Activated naive CD4-positive, alpha-beta T cell treated with anti-CD3 and anti-CD28 coated beads for 36 hours (primary cell): Measurements from ENCODE around the gene PRSS12. TPM values are rescaled to one million over a fixed set of nuclear protein-coding genes. Genes with fewer than 3 reads are reported as not detected.

Source experiments
- CTCF ChIA-PET: fragments of 350-600 bp; sonication (Branson Sonifier 250); formaldehyde crosslinking; loops from one replicate; lab custom pipeline; 2021; ENCODE audit warnings: antibody characterized with exemption; lab: Charles Lee
- DNase-seq: peaks from one replicate; pipeline ENCODE4 v3.0.0-alpha.2; 2020
- H3K27ac Mint-ChIP-seq: one replicate; pipeline ENCODE4 v1.8.0; 2021; ENCODE audit warnings: mild to moderate bottlenecking, mixed read lengths
- H3K27me3 Mint-ChIP-seq: one replicate; pipeline ENCODE4 v1.8.0; 2021; ENCODE audit warnings: low read depth, mixed read lengths
- H3K36me3 Mint-ChIP-seq: one replicate; pipeline ENCODE4 v1.8.0; 2021; ENCODE audit warnings: low read depth, mixed read lengths
- H3K4me1 Mint-ChIP-seq: one replicate; pipeline ENCODE4 v1.8.0; 2021; ENCODE audit warnings: low read depth, mixed read lengths
- H3K4me3 Mint-ChIP-seq: one replicate; pipeline ENCODE4 v1.8.0; 2021; ENCODE audit warnings: mild to moderate bottlenecking, moderate library complexity, mixed read lengths
- H3K9me3 Mint-ChIP-seq: one replicate; pipeline ENCODE4 v1.8.0; 2021; ENCODE audit warnings: mixed read lengths
- intact Hi-C: fragments of 100-400 bp; cut with micrococcal nuclease; formaldehyde crosslinking; loops from one replicate; pipeline ENCODE4 v1.15.1; 2023
- total RNA-seq, 2 experiments: library from RNA; stranded (reverse); gene quantifications; one replicate each; pipeline ENCODE4 v1.2.3, GENCODE V29; 2021

Gene PRSS12
- total RNA-seq, 2 experiments from 2014 or later: not detected

DNA sequence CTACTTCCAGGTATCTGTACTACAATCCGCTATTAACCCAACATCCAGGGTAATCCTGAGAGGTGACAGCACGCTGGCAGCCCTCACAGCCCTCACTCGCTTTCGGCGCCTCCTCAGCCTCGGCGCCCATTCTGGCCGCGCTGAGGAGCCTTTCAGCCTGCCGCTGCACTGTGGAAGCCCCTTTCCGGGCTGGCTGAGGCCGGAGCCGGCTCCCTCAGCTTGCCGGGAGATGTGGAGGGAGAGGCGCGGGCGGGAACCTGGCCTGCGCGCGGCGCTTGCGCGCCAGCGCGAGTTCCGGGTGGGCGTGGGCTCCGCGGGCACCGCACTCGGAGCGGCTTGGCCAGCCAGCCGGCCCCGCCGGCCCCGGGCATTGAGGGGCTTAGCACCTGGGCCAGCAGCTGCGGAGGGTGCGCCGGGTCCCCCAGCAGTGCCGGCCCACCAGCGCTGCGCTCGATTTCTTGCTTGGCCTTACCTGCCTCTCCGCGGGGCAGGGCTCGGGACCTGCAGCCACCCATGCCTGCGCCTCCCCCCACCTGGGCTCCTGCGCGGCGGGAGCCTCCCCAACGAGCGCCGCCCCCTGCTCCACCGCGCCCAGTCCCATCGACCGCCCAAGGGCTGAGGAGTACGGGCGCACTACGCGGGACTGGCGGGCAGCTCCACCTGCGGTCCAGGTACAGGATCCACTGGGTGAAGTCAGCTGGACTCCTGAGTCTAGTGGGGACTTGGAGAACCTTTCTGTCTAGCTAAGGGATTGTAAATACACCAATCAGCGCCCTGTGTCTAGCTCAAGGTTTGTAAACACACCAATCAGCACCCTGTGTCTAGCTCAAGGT is 87.3 kb downstream of the PRSS12 start:
- Mint-ChIP-seq H3K27me3 (peaks cover 8% of the 10 kb centered on the region), H3K36me3 (peaks cover 1% of the 10 kb centered on the region), H3K27ac (no peak overlapping the region), H3K4me1 (no peaks in the 10 kb centered on the region), H3K9me3 (no peaks in the 10 kb centered on the region), H3K4me3 (peak overlapping the region; percentile 71)
- intact Hi-C loops: loop anchor here (1.0 kb wide), 1 partner anchor 13 kb away; no protein-coding TSS in a partner anchor
- CTCF ChIA-PET: no interaction called here
- peak; percentile 47 for DNase-seq

DNA sequence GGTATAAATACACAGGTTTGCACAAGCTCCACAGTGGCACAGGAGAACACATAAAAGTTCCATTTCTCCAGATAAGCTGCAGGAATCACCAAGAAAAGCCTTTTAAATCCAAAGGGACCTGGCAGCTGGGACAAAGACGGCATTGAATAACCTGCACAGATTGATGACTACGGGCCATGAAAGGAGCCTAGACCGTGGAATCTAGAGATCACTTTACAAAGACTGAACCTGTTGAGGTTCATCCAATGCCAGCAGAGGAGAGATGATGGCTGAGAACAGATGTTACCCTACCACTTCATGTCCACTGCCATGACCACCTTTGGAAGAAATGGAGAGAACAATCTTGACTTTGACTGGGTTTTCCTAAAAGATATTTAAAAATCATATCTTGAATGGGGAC is 88.7 kb downstream of the PRSS12 start:
- Mint-ChIP-seq H3K36me3 (peaks cover 1% of the 10 kb centered on the region), H3K9me3 (no peaks in the 10 kb centered on the region), H3K27me3 (peaks cover 7% of the 10 kb centered on the region), H3K4me1 (no peaks in the 10 kb centered on the region), H3K4me3 (no peak overlapping the region), H3K27ac (no peak overlapping the region)
- intact Hi-C loops: no loop called here
- CTCF ChIA-PET: interaction anchor here (0.6 to 1.0 kb wide), 2 partner anchors 33 to 808 kb away, joined by 3 to 4 read pairs; no protein-coding TSS in a partner anchor
- no peak for DNase-seq

DNA sequence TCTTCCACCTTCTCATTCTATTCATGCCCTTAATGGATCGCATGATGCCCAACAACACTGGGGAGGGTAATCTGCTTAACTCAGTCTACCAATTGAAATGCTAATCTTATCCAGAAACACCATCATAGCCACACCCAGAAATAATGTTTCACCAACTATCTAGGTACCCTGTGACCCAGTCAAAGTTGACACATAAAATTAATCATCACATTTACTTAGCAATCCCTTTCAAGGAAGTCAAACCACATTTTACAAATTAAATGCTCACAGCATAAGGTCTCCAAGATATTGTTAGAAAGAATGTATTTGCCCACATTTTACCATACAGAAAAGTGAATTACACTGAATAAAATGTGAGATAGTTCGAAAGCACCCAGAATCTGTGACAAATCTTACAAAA is 92.5 kb downstream of the PRSS12 start:
- no peaks in the 10 kb centered on the region for H3K4me1 Mint-ChIP-seq
- peaks cover 1% of the 10 kb centered on the region for H3K36me3 Mint-ChIP-seq
- H3K27me3 Mint-ChIP-seq: peaks cover 7% of the 10 kb centered on the region
- CTCF ChIA-PET: interaction anchor here (1.6 kb wide), 1 partner anchor 11 kb away, joined by 12 read pairs; no protein-coding TSS in a partner anchor
- DNase-seq: no peak
- intact Hi-C loops: no loop called here
- H3K4me3 Mint-ChIP-seq: no peak overlapping the region
- H3K9me3 Mint-ChIP-seq: no peaks in the 10 kb centered on the region
- no peak overlapping the region for H3K27ac Mint-ChIP-seq

DNA sequence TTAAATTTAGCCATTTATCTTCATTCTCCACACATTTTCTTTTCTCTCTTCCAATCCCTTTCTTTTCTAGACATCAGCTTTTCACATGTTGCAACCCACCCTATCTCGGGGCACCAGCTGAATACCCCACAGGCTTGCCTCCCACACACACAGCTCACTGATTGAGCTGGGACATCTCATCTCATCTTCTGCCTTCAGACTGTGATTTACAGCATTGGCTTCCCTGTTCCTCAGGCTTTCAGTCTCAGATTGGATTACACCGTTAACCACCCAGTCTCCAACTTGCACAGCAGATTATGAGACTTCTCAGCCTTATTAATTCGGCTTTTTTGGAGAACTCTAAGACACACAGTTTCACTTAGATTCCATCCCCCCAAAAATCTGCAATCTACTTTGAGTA is 93.7 kb downstream of the PRSS12 start:
- H3K4me1 Mint-ChIP-seq: no peaks in the 10 kb centered on the region
- no peaks in the 10 kb centered on the region for H3K9me3 Mint-ChIP-seq
- no peak for DNase-seq
- no peaks in the 10 kb centered on the region for H3K27me3 Mint-ChIP-seq
- no peak overlapping the region for H3K4me3 Mint-ChIP-seq
- H3K27ac Mint-ChIP-seq: no peak overlapping the region
- intact Hi-C loops: no loop called here
- CTCF ChIA-PET: no interaction called here
- H3K36me3 Mint-ChIP-seq: no peaks in the 10 kb centered on the region

DNA sequence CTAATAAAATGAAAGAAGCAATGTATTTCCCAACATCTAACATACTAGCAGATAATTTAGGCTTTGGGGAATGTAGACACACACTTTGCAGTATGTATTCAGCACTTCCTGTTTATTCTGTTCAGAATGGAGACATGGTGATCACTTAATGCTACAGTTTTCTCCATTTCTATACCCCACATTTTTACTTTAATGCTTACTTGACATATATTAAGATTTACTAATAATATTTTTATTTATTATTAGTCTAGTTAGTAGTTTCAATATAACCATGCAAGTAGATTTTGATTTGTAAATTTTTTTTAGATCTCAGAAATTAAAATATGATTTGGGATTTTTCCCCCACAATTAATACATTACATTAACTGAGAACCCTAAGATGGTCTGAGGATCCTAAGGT is 98.4 kb downstream of the PRSS12 start:
- CTCF ChIA-PET: interaction anchor here (1.5 kb wide), 1 partner anchor 16 kb away, joined by 5 read pairs; no protein-coding TSS in a partner anchor
- no peaks in the 10 kb centered on the region for H3K36me3 Mint-ChIP-seq
- no peaks in the 10 kb centered on the region for H3K4me1 Mint-ChIP-seq
- DNase-seq: no peak
- no peaks in the 10 kb centered on the region for H3K27me3 Mint-ChIP-seq
- no peak overlapping the region for H3K27ac Mint-ChIP-seq
- H3K4me3 Mint-ChIP-seq: no peak overlapping the region
- intact Hi-C loops: no loop called here
- no peaks in the 10 kb centered on the region for H3K9me3 Mint-ChIP-seq

DNA sequence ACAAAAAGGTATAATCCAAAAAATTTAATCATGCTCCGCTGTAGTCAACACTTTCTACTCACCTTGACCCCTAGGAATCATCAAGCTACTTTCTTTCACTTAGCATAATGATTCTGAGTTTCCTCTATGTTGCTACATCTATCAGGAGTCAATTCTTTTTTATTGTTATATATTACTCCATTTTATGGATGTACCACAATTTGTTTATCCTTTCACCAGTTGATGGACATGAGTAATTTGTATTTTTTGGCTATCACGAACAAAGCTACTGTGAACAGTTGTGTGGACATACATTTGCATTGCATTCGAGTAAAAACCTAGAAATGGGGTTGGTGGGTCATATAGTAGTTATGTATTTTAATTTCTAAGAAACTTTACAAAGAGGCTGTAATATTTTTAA is 102.9 kb downstream of the PRSS12 start:
- H3K9me3 Mint-ChIP-seq: no peaks in the 10 kb centered on the region
- H3K36me3 Mint-ChIP-seq: no peaks in the 10 kb centered on the region
- H3K27ac Mint-ChIP-seq: no peak overlapping the region
- H3K4me3 Mint-ChIP-seq: no peak overlapping the region
- intact Hi-C loops: no loop called here
- peaks cover 2% of the 10 kb centered on the region for H3K4me1 Mint-ChIP-seq
- CTCF ChIA-PET: interaction anchor here (0.6 kb wide), 1 partner anchor 897 kb away, joined by 3 read pairs; no protein-coding TSS in a partner anchor
- no peaks in the 10 kb centered on the region for H3K27me3 Mint-ChIP-seq
- no peak for DNase-seq

DNA sequence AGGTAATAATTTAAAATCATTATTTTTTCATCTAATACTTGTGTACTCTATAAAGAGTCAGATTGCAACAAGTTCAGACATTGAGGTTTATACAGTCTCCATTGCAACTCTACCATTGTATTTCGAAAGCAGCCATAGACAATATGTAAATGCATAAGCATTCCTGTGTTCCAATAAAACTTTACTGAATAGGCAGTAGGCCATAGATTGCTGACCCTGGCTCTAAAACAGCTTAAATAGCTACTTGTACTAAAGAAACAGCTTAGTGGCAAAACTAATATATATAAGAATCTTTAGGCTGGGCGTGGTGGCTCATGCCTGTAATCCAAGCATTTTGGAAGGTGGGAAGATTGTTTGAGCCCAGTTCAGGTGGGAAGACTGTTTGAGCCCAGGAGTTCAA is 115.3 kb downstream of the PRSS12 start:
- DNase-seq: no peak
- Mint-ChIP-seq H3K9me3 (no peaks in the 10 kb centered on the region), H3K4me3 (no peak overlapping the region), H3K27ac (no peak overlapping the region), H3K36me3 (no peaks in the 10 kb centered on the region), H3K27me3 (no peaks in the 10 kb centered on the region), H3K4me1 (no peaks in the 10 kb centered on the region)
- CTCF ChIA-PET: interaction anchor here (0.7 kb wide), 1 partner anchor 63 kb away, joined by 3 read pairs; no protein-coding TSS in a partner anchor
- intact Hi-C loops: no loop called here

DNA sequence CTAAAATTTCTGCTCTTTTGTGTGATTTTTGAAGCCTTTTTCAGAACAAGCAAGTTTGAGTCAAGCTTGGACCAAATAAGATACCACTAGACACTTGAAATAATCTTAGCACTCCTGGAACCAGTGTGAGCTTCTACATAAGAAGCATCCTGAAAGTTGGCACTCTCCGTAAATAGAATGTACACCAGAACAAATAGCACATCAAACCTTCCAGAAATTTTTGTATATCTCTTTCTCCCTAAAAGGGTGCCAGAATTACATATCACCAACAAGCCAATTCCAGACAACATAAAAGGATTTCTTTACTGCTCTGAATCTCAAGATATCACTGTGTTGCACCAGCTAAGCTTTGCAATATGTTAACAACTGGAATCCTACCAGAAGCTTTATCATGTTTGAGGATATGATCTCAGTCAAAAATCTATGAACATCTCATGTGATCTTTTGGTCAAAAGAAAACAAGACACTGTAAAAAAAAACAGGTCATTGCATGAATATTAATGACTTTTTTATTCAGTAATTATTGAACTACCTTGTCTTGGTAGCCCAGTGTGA is 117.2 kb downstream of the PRSS12 start:
- Mint-ChIP-seq H3K4me3 (no peak overlapping the region), H3K27ac (no peak overlapping the region), H3K27me3 (no peaks in the 10 kb centered on the region), H3K9me3 (no peaks in the 10 kb centered on the region), H3K36me3 (no peaks in the 10 kb centered on the region), H3K4me1 (no peaks in the 10 kb centered on the region)
- no peak for DNase-seq
- intact Hi-C loops: no loop called here
- CTCF ChIA-PET: interaction anchor here (0.9 kb wide), 1 partner anchor 9 kb away, joined by 5 read pairs; no protein-coding TSS in a partner anchor
